ENCODE measurements around the gene EIF4E2. TPM values are rescaled to one million over a fixed set of nuclear protein-coding genes. Genes with fewer than 3 reads are reported as not detected.
A peak's percentile ranks its signal among the peaks of the same experiment; 100 is the strongest.

The EIF4E2 gene
- total RNA-seq, 1 experiment from 2014 or later = 110 TPM

DNA sequence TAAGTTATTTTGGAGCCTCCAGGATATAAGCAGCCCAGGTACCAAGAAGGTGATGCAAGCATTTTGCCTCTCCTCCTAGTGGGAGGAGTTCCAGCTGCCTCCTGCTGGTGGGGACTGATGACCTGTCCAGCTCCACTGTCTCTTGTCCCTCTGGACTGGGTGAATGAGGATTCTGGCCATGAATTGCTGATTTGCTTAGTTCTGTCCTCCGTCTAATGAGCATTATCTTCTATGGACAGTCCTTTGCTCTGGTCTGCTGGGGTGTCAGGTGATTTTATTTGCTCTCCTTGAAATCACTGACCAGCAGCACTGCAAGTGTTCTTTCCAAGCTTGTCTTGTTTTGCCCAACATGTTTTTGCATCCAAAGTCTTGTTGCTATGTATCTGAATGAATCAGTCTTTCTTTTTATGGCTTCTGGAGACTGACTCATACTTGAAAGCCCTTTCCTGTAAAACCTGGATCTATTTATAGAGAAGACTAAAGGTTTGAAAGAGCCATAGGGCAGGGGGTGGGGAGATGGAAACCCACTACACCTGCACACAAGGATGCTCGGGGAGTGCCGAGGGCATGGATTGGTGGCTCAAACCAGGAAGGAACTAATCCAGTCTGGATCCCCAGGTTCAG lies 42.4 kb downstream of the EIF4E2 start:
- no peaks in the 10 kb centered on the region for H3K9me3 ChIP-seq
- H3K27me3 ChIP-seq = no peaks in the 10 kb centered on the region
- no peak for DNase-seq
- no peak overlapping the region for H3K4me3 ChIP-seq
- no peaks in the 10 kb centered on the region for H3K36me3 ChIP-seq

DNA sequence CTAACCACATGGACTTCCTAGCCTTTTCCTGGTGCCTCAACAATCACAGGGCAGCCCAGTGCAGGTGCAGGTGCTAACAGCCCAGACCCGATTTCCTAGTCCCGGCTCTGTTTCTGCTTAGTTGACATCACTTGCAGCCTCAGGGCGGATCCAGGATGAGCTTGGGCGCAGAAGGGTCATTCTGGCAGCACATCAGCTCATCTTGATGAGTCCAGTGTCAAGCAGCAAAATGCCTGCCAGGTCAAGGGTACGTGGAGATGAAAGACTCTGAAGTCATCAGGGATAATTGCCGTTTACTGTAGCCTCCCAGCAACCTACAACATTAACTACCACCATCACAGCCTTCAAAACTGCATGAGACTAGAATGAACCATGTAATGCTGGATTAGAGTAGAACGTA lies 43.5 kb downstream of the EIF4E2 start:
- no peaks in the 10 kb centered on the region for H3K36me3 ChIP-seq

GRCh38 chr2:232597362-232598079 lies 47.0 kb downstream of the EIF4E2 start:
- Histone ChIP-seq H3K4me3 (no peak overlapping the region), H3K27me3 (no peaks in the 10 kb centered on the region), H3K9me3 (no peaks in the 10 kb centered on the region), H3K36me3 (no peaks in the 10 kb centered on the region)
- no peak for DNase-seq

More for the DNA sequence above, 43.5 kb downstream of the EIF4E2 start:
- Histone ChIP-seq H3K9me3 (no peaks in the 10 kb centered on the region), H3K27me3 (no peaks in the 10 kb centered on the region), H3K4me3 (no peak overlapping the region)
- DNase-seq = no peak

DNA sequence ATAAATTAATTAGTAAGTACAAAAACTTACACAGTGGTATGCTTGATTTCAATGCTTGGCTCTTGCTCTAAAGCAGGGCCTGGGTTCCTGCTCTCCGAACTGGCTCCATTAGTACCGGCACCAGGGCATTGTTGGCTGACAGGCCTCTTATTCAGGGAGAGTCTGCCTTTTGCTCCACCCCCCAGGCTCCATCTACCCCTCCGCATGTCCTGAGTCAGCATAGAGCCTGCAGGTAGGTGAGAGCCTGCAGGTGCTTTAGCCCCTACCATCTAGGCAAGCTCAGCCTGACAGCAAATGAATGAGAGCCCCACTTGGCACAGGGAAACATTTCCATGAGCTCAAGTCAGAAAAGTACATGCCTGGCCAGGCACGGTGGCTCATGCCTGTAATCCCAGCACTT lies 47.8 kb downstream of the EIF4E2 start:
- no peaks in the 10 kb centered on the region for H3K36me3 ChIP-seq
- no peaks in the 10 kb centered on the region for H3K9me3 ChIP-seq
- no peak for DNase-seq
- H3K4me3 ChIP-seq = no peak overlapping the region
- H3K27me3 ChIP-seq = no peaks in the 10 kb centered on the region

DNA sequence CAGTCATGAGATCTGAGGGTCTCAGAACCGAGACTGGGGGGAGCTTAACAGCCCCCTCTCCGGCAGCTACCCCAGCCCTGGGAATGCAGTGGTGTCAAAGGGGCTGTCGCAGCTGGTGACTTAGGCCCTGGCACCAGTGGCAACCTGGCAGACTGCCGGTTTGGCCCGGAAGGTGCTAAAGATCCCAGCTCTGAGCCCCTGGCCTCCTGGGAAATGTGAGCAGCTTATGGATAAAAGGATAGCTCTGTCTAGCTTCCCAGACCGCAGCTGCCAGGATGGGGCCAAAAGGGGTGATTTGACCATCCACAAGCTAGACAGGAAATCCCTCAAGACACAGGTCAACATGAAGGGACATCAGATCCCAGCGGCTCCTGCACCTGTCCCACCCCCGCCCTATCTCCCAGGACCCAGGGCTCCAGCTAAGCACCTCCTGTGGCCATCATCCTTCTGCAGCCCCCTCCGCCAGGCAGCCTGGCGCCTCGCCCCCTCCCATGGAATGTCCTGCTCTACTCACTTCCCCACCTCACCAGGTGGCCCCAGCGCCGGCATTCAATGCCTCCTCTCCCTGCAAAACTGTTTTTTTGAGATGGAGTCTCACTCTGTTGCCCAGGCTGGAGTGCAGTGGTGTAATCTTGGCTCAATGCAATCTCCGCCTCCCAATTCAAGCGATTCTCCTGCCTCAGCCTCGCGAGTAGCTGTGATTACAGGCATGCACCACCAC lies 49.7 kb downstream of the EIF4E2 start:
- no peak for DNase-seq
- no peaks in the 10 kb centered on the region for H3K36me3 ChIP-seq
- no peak overlapping the region for H3K4me3 ChIP-seq
- no peaks in the 10 kb centered on the region for H3K9me3 ChIP-seq
- no peaks in the 10 kb centered on the region for H3K27me3 ChIP-seq

DNA sequence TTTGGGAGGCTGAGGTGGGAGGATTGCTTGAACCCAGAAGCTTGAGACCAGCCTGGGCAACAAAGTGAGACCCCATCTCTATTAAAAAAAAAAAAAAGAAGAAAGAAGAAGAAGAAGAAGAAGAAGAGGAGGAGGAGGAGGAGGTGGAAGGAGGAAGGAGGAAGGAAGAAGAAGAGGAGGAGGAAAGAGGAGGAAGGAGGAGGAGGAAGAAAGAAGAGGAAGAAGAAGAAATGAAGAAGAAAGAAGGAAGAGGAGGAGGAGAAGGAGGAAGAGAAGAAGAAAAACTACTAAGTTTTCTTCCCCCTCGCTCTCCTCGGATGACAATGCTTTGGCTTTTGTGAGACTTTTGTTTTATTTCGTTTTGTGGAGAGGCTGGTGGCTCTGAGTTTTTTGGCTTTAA lies 52.8 kb downstream of the EIF4E2 start:
- Histone ChIP-seq H3K36me3 (no peaks in the 10 kb centered on the region), H3K9me3 (no peaks in the 10 kb centered on the region), H3K27me3 (no peaks in the 10 kb centered on the region), H3K4me3 (no peak overlapping the region)
- DNase-seq = no peak

DNA sequence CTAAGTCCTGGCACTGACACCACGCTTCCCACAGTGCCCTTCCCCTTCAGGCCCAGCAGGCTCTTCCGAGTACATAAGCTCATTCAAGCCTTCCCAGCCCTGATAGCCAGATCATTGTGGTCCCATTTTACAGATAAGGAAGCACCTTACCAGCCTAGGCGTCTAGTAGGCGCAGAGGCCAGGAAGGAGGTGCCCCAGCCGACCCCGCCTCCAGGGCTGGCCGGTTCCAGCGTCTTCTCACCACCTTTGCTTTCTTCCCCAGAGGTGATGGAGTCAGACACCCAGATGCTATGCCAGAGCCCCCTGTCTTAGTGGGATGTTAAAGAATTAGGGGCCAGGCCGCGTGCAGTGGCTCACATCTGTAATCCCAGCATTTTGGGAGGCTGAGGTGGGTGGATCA lies 54.0 kb downstream of the EIF4E2 start:
- Histone ChIP-seq H3K36me3 (no peaks in the 10 kb centered on the region), H3K27me3 (no peaks in the 10 kb centered on the region), H3K9me3 (no peaks in the 10 kb centered on the region), H3K4me3 (no peak overlapping the region)
- DNase-seq = no peak

DNA sequence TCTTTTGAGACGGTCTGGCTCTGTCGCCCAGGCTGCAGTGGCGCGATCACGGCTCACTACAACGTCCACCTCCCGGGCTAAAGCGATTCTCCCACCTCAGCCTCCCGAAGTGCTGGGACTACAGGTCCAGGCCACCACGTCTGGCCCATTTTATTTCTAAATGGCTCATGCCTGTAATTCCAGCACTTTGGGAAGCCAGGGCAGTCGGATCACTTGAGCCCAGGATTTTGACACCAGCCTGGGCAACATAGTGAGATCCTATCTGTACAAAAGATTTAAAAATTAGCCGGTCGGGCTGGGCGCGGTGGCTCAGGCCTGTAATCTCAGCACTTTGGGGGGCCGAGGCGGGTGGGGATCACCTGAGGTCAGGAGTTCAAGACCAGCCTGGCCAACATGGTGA lies 56.5 kb downstream of the EIF4E2 start:
- H3K9me3 ChIP-seq = no peaks in the 10 kb centered on the region
- H3K36me3 ChIP-seq = no peaks in the 10 kb centered on the region
- no peak overlapping the region for H3K4me3 ChIP-seq
- H3K27me3 ChIP-seq = no peaks in the 10 kb centered on the region
- DNase-seq = no peak

DNA sequence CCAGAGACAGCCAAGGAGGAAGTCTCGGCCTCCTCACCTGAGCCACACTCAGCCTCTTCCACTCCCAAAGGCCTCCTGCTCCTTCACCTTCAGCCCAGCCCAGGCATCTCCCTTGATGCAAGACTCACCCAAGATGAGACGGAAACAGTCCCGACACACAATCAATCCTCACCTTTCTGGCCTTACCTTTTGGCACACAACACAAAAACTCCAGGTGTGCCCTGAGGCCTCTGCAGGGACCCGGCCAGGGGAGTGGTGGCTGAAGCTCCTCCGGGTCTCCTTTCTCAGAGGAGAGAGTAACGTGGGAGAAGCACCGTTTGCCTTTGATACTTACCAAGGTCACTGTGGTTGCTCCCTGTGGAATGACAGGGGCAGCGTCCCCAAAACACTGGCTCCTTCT lies 59.1 kb downstream of the EIF4E2 start:
- Histone ChIP-seq H3K36me3 (no peaks in the 10 kb centered on the region), H3K27me3 (no peaks in the 10 kb centered on the region), H3K9me3 (no peaks in the 10 kb centered on the region), H3K4me3 (no peak overlapping the region)
- DNase-seq = no peak

DNA sequence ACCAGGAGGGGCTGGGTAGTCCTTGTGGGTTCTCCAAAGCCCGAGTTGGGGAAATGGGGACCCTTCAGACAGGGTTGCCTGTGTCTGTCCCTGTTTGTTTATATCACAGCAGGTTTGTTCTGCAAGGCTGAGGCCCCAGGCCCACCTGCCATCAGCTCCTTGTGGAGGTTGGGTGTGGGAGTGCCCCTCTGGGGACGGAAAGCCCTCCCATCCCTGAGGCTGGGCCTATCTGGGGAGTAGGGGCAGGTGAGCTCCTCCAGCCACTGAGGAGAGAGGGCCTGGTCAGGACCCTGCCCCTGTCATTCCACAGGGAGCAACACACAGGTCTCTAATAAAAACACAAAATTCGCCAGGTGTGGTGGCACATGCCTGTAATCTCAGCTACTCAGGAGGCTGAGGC lies 59.6 kb downstream of the EIF4E2 start:
- no peak for DNase-seq
- Histone ChIP-seq H3K36me3 (no peaks in the 10 kb centered on the region), H3K27me3 (no peaks in the 10 kb centered on the region), H3K4me3 (no peak overlapping the region), H3K9me3 (no peaks in the 10 kb centered on the region)

DNA sequence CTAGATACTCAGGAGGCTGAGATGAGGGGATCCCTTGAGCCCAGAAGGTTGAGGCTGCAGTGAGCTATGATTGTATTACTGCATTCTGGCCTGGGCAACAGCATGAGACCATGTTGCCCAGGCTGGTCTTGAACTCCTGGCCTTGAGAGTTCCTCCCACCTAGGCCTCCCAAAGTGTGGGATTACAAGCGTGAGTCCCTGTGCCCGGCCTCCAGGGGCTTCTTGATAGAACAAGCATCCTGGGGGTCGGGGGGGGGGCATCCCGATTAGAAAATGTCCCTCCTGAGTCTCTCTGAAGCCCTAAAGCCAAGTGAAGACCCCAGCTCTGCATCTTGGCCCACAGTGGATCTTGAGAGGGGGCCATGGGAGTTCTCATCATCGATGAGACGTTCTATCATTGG lies 60.6 kb downstream of the EIF4E2 start:
- DNase-seq = no peak
- Histone ChIP-seq H3K27me3 (no peaks in the 10 kb centered on the region), H3K36me3 (no peaks in the 10 kb centered on the region), H3K9me3 (no peaks in the 10 kb centered on the region), H3K4me3 (no peak overlapping the region)

DNA sequence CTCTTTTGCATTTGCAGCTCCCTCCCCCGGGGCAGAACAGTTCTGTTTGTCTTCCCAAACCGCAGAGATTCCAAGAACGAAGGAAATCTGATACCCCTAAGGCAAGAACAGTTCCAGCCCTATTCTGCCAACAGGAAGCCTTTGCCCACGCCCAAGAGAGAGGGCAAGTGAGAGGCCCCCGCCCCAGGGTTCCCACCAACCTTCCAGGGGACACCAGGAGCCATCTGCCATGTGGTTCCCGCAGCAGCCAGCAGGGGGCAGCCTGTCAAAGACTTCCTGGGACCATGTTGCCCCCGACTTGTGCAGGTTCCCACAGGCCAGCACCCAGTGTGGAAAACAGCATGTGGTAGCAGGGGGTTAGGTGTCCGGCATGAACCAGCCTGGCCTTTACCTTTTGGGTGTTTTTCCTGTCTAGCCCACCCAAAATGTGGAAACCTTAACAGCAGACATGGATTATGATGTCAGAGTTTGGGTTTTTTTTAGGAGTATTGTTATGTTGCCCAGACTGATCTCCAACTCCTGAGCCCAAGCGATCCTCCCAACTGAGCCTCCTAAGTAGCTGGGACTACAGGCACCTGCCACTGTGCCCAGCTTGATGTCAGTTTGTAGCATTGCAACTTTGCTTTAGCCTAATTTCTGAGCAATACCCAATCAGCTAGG lies 61.2 kb downstream of the EIF4E2 start:
- no peak overlapping the region for H3K4me3 ChIP-seq
- no peaks in the 10 kb centered on the region for H3K36me3 ChIP-seq
- H3K27me3 ChIP-seq = no peaks in the 10 kb centered on the region

GRCh38 chr2:232613538-232614134 lies 63.1 kb downstream of the EIF4E2 start:
- H3K9me3 ChIP-seq = no peaks in the 10 kb centered on the region
- no peaks in the 10 kb centered on the region for H3K27me3 ChIP-seq
- H3K4me3 ChIP-seq = no peak overlapping the region
- no peak for DNase-seq
- no peaks in the 10 kb centered on the region for H3K36me3 ChIP-seq

More for the DNA sequence above, 61.2 kb downstream of the EIF4E2 start:
- no peaks in the 10 kb centered on the region for H3K9me3 ChIP-seq
- DNase-seq = peak; percentile 67

- Histone ChIP-seq H3K27me3 (no peaks in the 10 kb centered on the region), H3K36me3 (no peaks in the 10 kb centered on the region), H3K4me3 (no peak overlapping the region), H3K9me3 (no peaks in the 10 kb centered on the region)
- no peak for DNase-seq
Observed at GRCh38 chr2:232615339-232615738, 64.8 kb downstream of the EIF4E2 start.
